ENCODE measurements around the gene JAZF1.

DNA sequence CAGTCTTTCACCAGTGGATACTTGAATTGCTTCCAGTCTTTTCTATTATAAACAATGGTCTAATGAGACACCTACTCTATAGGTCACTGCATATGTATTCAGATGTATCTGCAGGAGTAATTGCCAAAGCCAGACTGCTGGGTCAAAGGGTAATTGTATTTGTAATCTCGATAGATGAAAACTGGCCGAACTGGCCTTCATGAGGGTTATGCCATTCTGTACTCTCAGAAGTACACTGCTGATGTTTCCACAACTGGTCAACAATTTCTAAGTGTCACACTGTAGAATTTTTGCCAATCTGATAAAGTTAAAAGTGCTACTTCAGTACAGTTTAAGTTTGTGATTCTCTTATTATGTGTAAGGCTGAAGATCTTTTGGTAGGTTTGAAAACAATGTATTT, 64.6 kb downstream of the JAZF1 start:
- no peak for TF ChIP-seq POLR2A (IDR thresholded peaks at IDR 0.05)
- no peak for TF ChIP-seq CTCF (IDR thresholded peaks at IDR 0.05)
- no peak for TF ChIP-seq POLR2AphosphoS5 (IDR thresholded peaks at IDR 0.05)

All from breast epithelium (tissue), 3 donors.